ENCODE data around the gene HERC4.
"Not testable (repeated sequence)": the region's sequence is repeated elsewhere in the genome, so short reads cannot be mapped to it uniquely, and the experiment has no call there.

Gene HERC4

GRCh38 chr10:68087685-68088401 lies 12.8 kb upstream of the HERC4 start:
- DNase-seq = no peak

- DNase-seq = no peak
Measured at GRCh38 chr10:68086910-68087684, 12.0 kb upstream of the HERC4 start.

- peak; percentile 41 for DNase-seq
Measured at GRCh38 chr10:68086011-68086410, 10.9 kb upstream of the HERC4 start.

- no peak for DNase-seq
Measured at GRCh38 chr10:68084469-68084868, 9.4 kb upstream of the HERC4 start.

- DNase-seq = no peak
Measured at GRCh38 chr10:68083953-68084352, 8.9 kb upstream of the HERC4 start.

GRCh38 chr10:68082872-68083271 lies 7.8 kb upstream of the HERC4 start:
- DNase-seq = peak; percentile 43

- no peak for DNase-seq
Measured at GRCh38 chr10:68081916-68082315, 6.8 kb upstream of the HERC4 start.

- DNase-seq = no peak
Measured at GRCh38 chr10:68080853-68081431, 5.9 kb upstream of the HERC4 start.

- DNase-seq = no peak
Measured at GRCh38 chr10:68079434-68079833, 4.4 kb upstream of the HERC4 start.

GRCh38 chr10:68077026-68077425 lies 1.9 kb upstream of the HERC4 start:
- no peak for DNase-seq

GRCh38 chr10:68076081-68076480 lies 998 bp upstream of the HERC4 start:
- DNase-seq = not testable (repeated sequence)

- no peak for DNase-seq
Measured at GRCh38 chr10:68075550-68076004, 494 bp upstream of the HERC4 start.

GRCh38 chr10:68074031-68074774 lies 880 bp downstream of the HERC4 start:
- no peak for DNase-seq

- no peak for DNase-seq
Measured at GRCh38 chr10:68073631-68074030, 1.5 kb downstream of the HERC4 start.

- DNase-seq = no peak
Measured at GRCh38 chr10:68067508-68067907, 7.6 kb downstream of the HERC4 start.

GRCh38 chr10:68067029-68067428 lies 8.1 kb downstream of the HERC4 start:
- peak; percentile 17 for DNase-seq

GRCh38 chr10:68053553-68053952 lies 21.5 kb downstream of the HERC4 start:
- no peak for DNase-seq

GRCh38 chr10:68052463-68052862 lies 22.6 kb downstream of the HERC4 start:
- no peak for DNase-seq

GRCh38 chr10:68049289-68050078 lies 25.6 kb downstream of the HERC4 start:
- no peak for DNase-seq

GRCh38 chr10:68047554-68048327 lies 27.3 kb downstream of the HERC4 start:
- DNase-seq = no peak

- no peak for DNase-seq
Measured at GRCh38 chr10:68047122-68047521, 28.0 kb downstream of the HERC4 start.

All from fibroblast of skin of abdomen (primary cell).